DMS 273 treated with DMSO at 0.1 percent for 48 hours (cell line): Measurements from ENCODE around the gene KIF26B.

Experiments
- DNase-seq: peaks from one replicate; lab custom pipeline; 2025; lab: John Stamatoyannopoulos, UW

Gene KIF26B

GRCh38 chr1:245431706-245432105 is 276.9 kb downstream of the KIF26B start:
- DNase-seq: no peak

- DNase-seq: no peak
Measured at GRCh38 chr1:245432228-245432875, 277.6 kb downstream of the KIF26B start.

GRCh38 chr1:245433561-245433960 is 278.8 kb downstream of the KIF26B start:
- DNase-seq: no peak

GRCh38 chr1:245434280-245434679 is 279.5 kb downstream of the KIF26B start:
- no peak for DNase-seq

GRCh38 chr1:245436407-245436806 is 281.6 kb downstream of the KIF26B start:
- DNase-seq: no peak

GRCh38 chr1:245437369-245438062 is 282.7 kb downstream of the KIF26B start:
- no peak for DNase-seq

GRCh38 chr1:245440922-245441321 is 286.1 kb downstream of the KIF26B start:
- no peak for DNase-seq

GRCh38 chr1:245441689-245442088 is 286.9 kb downstream of the KIF26B start:
- peak; percentile 24 for DNase-seq

GRCh38 chr1:245444147-245444828 is 289.5 kb downstream of the KIF26B start:
- no peak for DNase-seq

GRCh38 chr1:245444945-245445344 is 290.2 kb downstream of the KIF26B start:
- no peak for DNase-seq

GRCh38 chr1:245448531-245448930 is 293.7 kb downstream of the KIF26B start:
- no peak for DNase-seq

GRCh38 chr1:245448975-245449431 is 294.2 kb downstream of the KIF26B start:
- DNase-seq: no peak

- no peak for DNase-seq
Measured at GRCh38 chr1:245453541-245453940, 298.8 kb downstream of the KIF26B start.

GRCh38 chr1:245454051-245454450 is 299.3 kb downstream of the KIF26B start:
- DNase-seq: no peak

GRCh38 chr1:245457562-245457961 is 302.8 kb downstream of the KIF26B start:
- DNase-seq: no peak

GRCh38 chr1:245458234-245458633 is 303.4 kb downstream of the KIF26B start:
- DNase-seq: no peak

GRCh38 chr1:245458761-245459174 is 304.0 kb downstream of the KIF26B start:
- no peak for DNase-seq

- no peak for DNase-seq
Measured at GRCh38 chr1:245459621-245460020, 304.8 kb downstream of the KIF26B start.

- no peak for DNase-seq
Measured at GRCh38 chr1:245461681-245462080, 306.9 kb downstream of the KIF26B start.

- no peak for DNase-seq
Measured at GRCh38 chr1:245462161-245462560, 307.4 kb downstream of the KIF26B start.

- DNase-seq: no peak
Measured at GRCh38 chr1:245463392-245464165, 308.8 kb downstream of the KIF26B start.

GRCh38 chr1:245464290-245464689 is 309.5 kb downstream of the KIF26B start:
- DNase-seq: no peak
